Trophoblast cell (in vitro differentiated cells and primary cell): Measurements from ENCODE around the gene HIVEP3.

Experiments
- DNase-seq, 2 donors: peaks; one replicate each; pipeline ENCODE4 v3.0.0-alpha.2; 2016
- H2AFZ ChIP-seq: 2 replicates; pipeline ENCODE4 v1.6.1; 2013; ENCODE audit warnings: low read length, moderate library complexity, mild to moderate bottlenecking; ENCODE audit not compliant: insufficient read depth, poor library complexity
- H2AK5ac ChIP-seq: 2 replicates; pipeline ENCODE4 v1.6.1; 2013; ENCODE audit warnings: mild to moderate bottlenecking, low read length
- H2BK120ac ChIP-seq: 2 replicates; pipeline ENCODE4 v1.6.1; 2013; ENCODE audit warnings: low read length, mild to moderate bottlenecking, moderate library complexity; ENCODE audit not compliant: insufficient read depth, poor library complexity
- H2BK12ac ChIP-seq: 2 replicates; pipeline ENCODE4 v1.6.1; 2013; ENCODE audit warnings: mild to moderate bottlenecking, low read length, moderate library complexity
- H2BK5ac ChIP-seq: 2 replicates; pipeline ENCODE4 v1.6.1; 2013; ENCODE audit warnings: low read length, low read depth, moderate library complexity, mild to moderate bottlenecking; ENCODE audit not compliant: poor library complexity
- H3K14ac ChIP-seq: 2 replicates; pipeline ENCODE4 v1.6.1; 2013; ENCODE audit warnings: mild to moderate bottlenecking, low read length
- H3K18ac ChIP-seq: 2 replicates; pipeline ENCODE4 v1.6.1; 2013; ENCODE audit warnings: mild to moderate bottlenecking, low read length
- H3K23ac ChIP-seq: 2 replicates; pipeline ENCODE4 v1.6.1; 2013; ENCODE audit warnings: low read length
- H3K27ac ChIP-seq: 2 replicates; pipeline ENCODE4 v1.5.1; 2013; ENCODE audit warnings: low read depth, mild to moderate bottlenecking, inconsistent platforms, low read length, moderate library complexity
- H3K27me3 ChIP-seq: 2 replicates; pipeline ENCODE4 v1.6.1; 2013; ENCODE audit warnings: inconsistent platforms, mild to moderate bottlenecking, low read length, moderate library complexity; ENCODE audit not compliant: insufficient read depth
- H3K36me3 ChIP-seq, 2 experiments: 1 replicate in 1 of 2; 2 replicates in 1 of 2; pipeline ENCODE4 v1.6.1; 2013; ENCODE audit warnings: low read length in 2 of 2, mild to moderate bottlenecking in 2 of 2, moderate library complexity in 1 of 2; ENCODE audit not compliant: insufficient read depth in 2 of 2, control insufficient read depth in 1 of 2
- H3K4ac ChIP-seq: 2 replicates; pipeline ENCODE4 v1.6.1; 2013; ENCODE audit warnings: low read depth, mild to moderate bottlenecking, low read length, moderate library complexity
- H3K4me1 ChIP-seq, 2 experiments: 1 replicate in 1 of 2; 2 replicates in 1 of 2; pipeline ENCODE4 v1.6.1; 2013; ENCODE audit warnings: low read length in 2 of 2, mild to moderate bottlenecking in 2 of 2, moderate library complexity in 1 of 2; ENCODE audit not compliant: insufficient read depth in 2 of 2, control insufficient read depth in 1 of 2
- H3K4me2 ChIP-seq: 2 replicates; pipeline ENCODE4 v1.6.1; 2013; ENCODE audit warnings: inconsistent platforms, mild to moderate bottlenecking, low read length, moderate library complexity
- H3K4me3 ChIP-seq: 2 replicates; pipeline ENCODE4 v1.5.1; 2013; ENCODE audit warnings: mild to moderate bottlenecking, low read depth, low read length, inconsistent platforms
- H3K79me1 ChIP-seq: one replicate; pipeline ENCODE4 v1.6.1; 2013; ENCODE audit warnings: low read length
- H3K79me2 ChIP-seq: 2 replicates; pipeline ENCODE4 v1.6.1; 2013; ENCODE audit warnings: low read length, mild to moderate bottlenecking; ENCODE audit not compliant: control insufficient read depth, insufficient read depth, poor library complexity
- H3K9ac ChIP-seq: 2 replicates; pipeline ENCODE4 v1.6.1; 2013; ENCODE audit warnings: mild to moderate bottlenecking, low read length
- H3K9me3 ChIP-seq: 2 replicates; pipeline ENCODE4 v1.6.1; 2013; ENCODE audit warnings: low read depth, mild to moderate bottlenecking, control low read depth, inconsistent platforms, low read length; ENCODE audit not compliant: insufficient read depth
- H4K12ac ChIP-seq: 2 replicates; pipeline ENCODE4 v1.6.1; 2013; ENCODE audit warnings: low read depth, mild to moderate bottlenecking, low read length, moderate library complexity
- H4K8ac ChIP-seq: 2 replicates; pipeline ENCODE4 v1.6.1; 2013; ENCODE audit warnings: low read depth, mild to moderate bottlenecking, low read length, moderate library complexity
- H4K91ac ChIP-seq: one replicate; pipeline ENCODE4 v1.6.1; 2013; ENCODE audit warnings: low read depth, mild to moderate bottlenecking, low read length, moderate library complexity
- WGBS: extraction: QIAGEN DNeasy Blood & Tissue Kit; methylation state at CpG from one replicate; pipeline ENCODE4 v1.1.7; 2013; ENCODE audit warnings: missing lambda C conversion rate; ENCODE audit not compliant: insufficient read length, insufficient coverage; ENCODE audit errors: extremely low coverage; 5-methylcytosine and 5-hydroxymethylcytosine counted together

The HIVEP3 gene

GRCh38 chr1:41503538-41504113 lies 415.1 kb downstream of the HIVEP3 start:
- peaks cover 21 to 26% of the 10 kb centered on the region in 2 experiments for H3K4me1 ChIP-seq
- no peaks in the 10 kb centered on the region for H3K79me2 ChIP-seq
- no peak overlapping the region for H2AK5ac ChIP-seq
- H3K4ac ChIP-seq = no peak overlapping the region
- no peaks in the 10 kb centered on the region for H3K27me3 ChIP-seq
- H3K18ac ChIP-seq = no peak overlapping the region
- peak overlapping the region; percentile 9 for H2BK12ac ChIP-seq
- H2BK5ac ChIP-seq = no peak overlapping the region
- H4K12ac ChIP-seq = no peak overlapping the region
- H2AFZ ChIP-seq = no peak overlapping the region
- H3K79me1 ChIP-seq = peaks cover 2% of the 10 kb centered on the region
- no CpG with 5 or more reads among the region's 11 CpGs for WGBS
- no peak overlapping the region for H3K14ac ChIP-seq
- no peak overlapping the region for H4K8ac ChIP-seq
- H3K27ac ChIP-seq = peak overlapping the region; percentile 1
- H4K91ac ChIP-seq = no peak overlapping the region
- no peak overlapping the region for H3K9ac ChIP-seq
- H2BK120ac ChIP-seq = no peak overlapping the region
- no peak overlapping the region for H3K23ac ChIP-seq
- no peak for DNase-seq
- H3K9me3 ChIP-seq = no peaks in the 10 kb centered on the region
- no peak overlapping the region for H3K4me3 ChIP-seq
- H3K36me3 ChIP-seq = no peaks in the 10 kb centered on the region
- H3K4me2 ChIP-seq = no peak overlapping the region

- no peak overlapping the region for H3K27ac ChIP-seq
- H2AFZ ChIP-seq = no peak overlapping the region
- peak overlapping the region; percentile 29 for H2BK12ac ChIP-seq
- H4K91ac ChIP-seq = peak overlapping the region; percentile 16
- H2BK5ac ChIP-seq = no peak overlapping the region
- no peaks in the 10 kb centered on the region for H3K9me3 ChIP-seq
- H3K18ac ChIP-seq = no peak overlapping the region
- H4K12ac ChIP-seq = no peak overlapping the region
- DNase-seq = no peak
- no peak overlapping the region for H3K9ac ChIP-seq
- no peak overlapping the region for H3K4me2 ChIP-seq
- peaks cover 2% of the 10 kb centered on the region for H3K79me1 ChIP-seq
- no peak overlapping the region for H3K4me3 ChIP-seq
- H3K4me1 ChIP-seq = peaks cover 25 to 30% of the 10 kb centered on the region in 2 experiments
- WGBS = no CpG with 5 or more reads among the region's 5 CpGs
- no peak overlapping the region for H3K4ac ChIP-seq
- H3K23ac ChIP-seq = no peak overlapping the region
- H3K14ac ChIP-seq = peak overlapping the region; percentile 15
- H3K79me2 ChIP-seq = no peaks in the 10 kb centered on the region
- H2BK120ac ChIP-seq = no peak overlapping the region
- H3K27me3 ChIP-seq = no peaks in the 10 kb centered on the region
- no peaks in the 10 kb centered on the region for H3K36me3 ChIP-seq
- peak overlapping the region; percentile 61 for H2AK5ac ChIP-seq
- no peak overlapping the region for H4K8ac ChIP-seq
Observed at GRCh38 chr1:41502912-41503311, 415.8 kb downstream of the HIVEP3 start.

- H2AFZ ChIP-seq = no peak overlapping the region
- H3K4me1 ChIP-seq = peaks cover 33 to 37% of the 10 kb centered on the region in 2 experiments
- H4K91ac ChIP-seq = peak overlapping the region; percentile 8
- H3K23ac ChIP-seq = no peak overlapping the region
- H2AK5ac ChIP-seq = peak overlapping the region; percentile 19
- H3K4me3 ChIP-seq = no peak overlapping the region
- H3K27me3 ChIP-seq = no peaks in the 10 kb centered on the region
- WGBS = no CpG with 5 or more reads among the region's 20 CpGs
- no peak overlapping the region for H4K8ac ChIP-seq
- H2BK12ac ChIP-seq = peak overlapping the region; percentile 38
- no peak overlapping the region for H3K27ac ChIP-seq
- no peak overlapping the region for H2BK5ac ChIP-seq
- H4K12ac ChIP-seq = no peak overlapping the region
- H2BK120ac ChIP-seq = no peak overlapping the region
- no peaks in the 10 kb centered on the region for H3K36me3 ChIP-seq
- peaks cover 2% of the 10 kb centered on the region for H3K79me2 ChIP-seq
- no peaks in the 10 kb centered on the region for H3K9me3 ChIP-seq
- no peak for DNase-seq
- H3K4ac ChIP-seq = no peak overlapping the region
- H3K4me2 ChIP-seq = no peak overlapping the region
- H3K79me1 ChIP-seq = peaks cover 9% of the 10 kb centered on the region
- H3K18ac ChIP-seq = no peak overlapping the region
- no peak overlapping the region for H3K9ac ChIP-seq
- no peak overlapping the region for H3K14ac ChIP-seq
Observed at GRCh38 chr1:41501581-41501980, 417.1 kb downstream of the HIVEP3 start.

GRCh38 chr1:41500781-41501518 lies 417.8 kb downstream of the HIVEP3 start:
- peak overlapping the region; percentile 38 for H2BK12ac ChIP-seq
- no peak overlapping the region for H3K14ac ChIP-seq
- no peak overlapping the region for H4K12ac ChIP-seq
- peak overlapping the region; percentile 74 for H4K91ac ChIP-seq
- H3K9ac ChIP-seq = no peak overlapping the region
- no peak overlapping the region for H3K4me2 ChIP-seq
- no peak overlapping the region for H3K4ac ChIP-seq
- H3K36me3 ChIP-seq = no peaks in the 10 kb centered on the region
- peak overlapping the region; percentile 25 for H2BK120ac ChIP-seq
- H3K79me1 ChIP-seq = peaks cover 15% of the 10 kb centered on the region
- no peak overlapping the region for H3K27ac ChIP-seq
- H3K27me3 ChIP-seq = no peaks in the 10 kb centered on the region
- DNase-seq = peak; percentile 48 to 59
- no peak overlapping the region for H4K8ac ChIP-seq
- peaks cover 5% of the 10 kb centered on the region for H3K79me2 ChIP-seq
- H3K4me3 ChIP-seq = no peak overlapping the region
- H3K23ac ChIP-seq = no peak overlapping the region
- no CpG with 5 or more reads among the region's 7 CpGs for WGBS
- H3K9me3 ChIP-seq = no peaks in the 10 kb centered on the region
- H2BK5ac ChIP-seq = no peak overlapping the region
- no peak overlapping the region for H3K18ac ChIP-seq
- H3K4me1 ChIP-seq = peaks cover 38 to 41% of the 10 kb centered on the region in 2 experiments
- peak overlapping the region; percentile 21 for H2AK5ac ChIP-seq
- no peak overlapping the region for H2AFZ ChIP-seq
